NCI-H2107 treated with DMSO at 0.1 percent for 48 hours (cell line): ENCODE results near the gene CNTNAP1.

Experiments used
- DNase-seq: peaks from one replicate; lab custom pipeline; 2025; ENCODE audit not compliant: unreplicated experiment; lab: John Stamatoyannopoulos, UW

CNTNAP1 gene

DNA sequence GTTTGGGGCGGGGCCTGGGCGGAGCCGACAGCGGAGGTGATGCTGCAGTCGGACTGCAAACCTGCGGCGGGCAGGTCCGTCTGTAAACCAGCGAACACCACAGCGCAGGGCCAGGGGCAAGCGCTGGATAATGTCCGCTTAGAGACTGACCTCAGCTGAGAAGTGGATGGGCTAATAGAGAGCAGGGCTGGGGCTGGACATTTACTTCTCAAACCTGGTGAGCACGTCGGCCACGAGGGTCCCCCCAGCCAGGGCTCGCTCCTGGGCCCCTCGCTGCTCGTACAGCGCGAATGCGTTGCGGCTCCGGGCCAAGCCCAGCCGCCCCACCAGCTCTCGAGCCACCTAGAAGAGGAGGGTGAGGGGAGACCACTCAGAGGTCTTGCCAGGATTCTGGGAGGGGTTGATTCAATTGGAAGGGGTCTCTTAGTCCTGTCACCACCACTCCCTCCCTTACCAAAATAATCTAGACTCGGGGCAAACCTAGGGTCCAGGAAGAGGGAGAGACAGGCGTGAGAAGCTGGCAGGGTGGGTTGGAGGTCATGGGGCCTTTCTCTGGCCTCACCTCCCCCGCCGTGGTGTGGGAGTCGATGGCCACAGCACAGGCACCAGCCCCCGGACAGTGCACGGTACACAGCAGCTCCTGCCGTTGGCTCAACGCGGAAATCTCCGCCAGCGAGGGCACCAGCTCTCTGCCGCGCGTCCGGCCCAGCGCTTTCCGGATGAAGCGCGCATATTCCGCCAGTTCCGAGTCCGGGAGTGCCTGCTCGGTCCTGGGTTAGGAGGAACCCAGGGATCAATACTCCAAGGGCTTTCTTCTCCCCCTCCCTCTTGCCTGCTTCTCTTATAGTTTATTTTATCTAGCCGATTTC, 11.3 kb upstream of the CNTNAP1 start:
- DNase-seq = no peak

DNA sequence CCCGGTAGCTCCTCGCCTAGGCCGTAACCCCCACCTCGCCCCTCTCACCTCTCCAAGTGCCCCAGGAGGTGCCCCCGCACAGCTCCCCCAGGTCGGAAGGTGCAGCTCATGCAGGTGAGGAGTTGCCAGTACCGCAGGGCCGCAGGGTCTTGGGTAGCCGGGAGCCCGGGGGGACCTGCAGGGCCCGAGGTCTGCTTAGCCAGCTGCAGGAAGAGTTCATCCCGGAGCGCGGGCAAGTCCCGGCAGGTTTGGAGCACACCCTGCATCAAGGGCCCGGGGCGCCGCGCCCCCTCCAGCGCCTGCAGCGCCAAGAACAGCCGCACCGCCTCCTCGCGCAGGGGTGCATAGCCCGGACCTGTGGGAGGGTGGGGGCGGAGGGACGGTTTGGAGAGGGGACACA, 10.3 kb upstream of the CNTNAP1 start:
- no peak for DNase-seq

GRCh38 chr17:42673266-42673884, 9.0 kb upstream of the CNTNAP1 start:
- DNase-seq = no peak

DNA sequence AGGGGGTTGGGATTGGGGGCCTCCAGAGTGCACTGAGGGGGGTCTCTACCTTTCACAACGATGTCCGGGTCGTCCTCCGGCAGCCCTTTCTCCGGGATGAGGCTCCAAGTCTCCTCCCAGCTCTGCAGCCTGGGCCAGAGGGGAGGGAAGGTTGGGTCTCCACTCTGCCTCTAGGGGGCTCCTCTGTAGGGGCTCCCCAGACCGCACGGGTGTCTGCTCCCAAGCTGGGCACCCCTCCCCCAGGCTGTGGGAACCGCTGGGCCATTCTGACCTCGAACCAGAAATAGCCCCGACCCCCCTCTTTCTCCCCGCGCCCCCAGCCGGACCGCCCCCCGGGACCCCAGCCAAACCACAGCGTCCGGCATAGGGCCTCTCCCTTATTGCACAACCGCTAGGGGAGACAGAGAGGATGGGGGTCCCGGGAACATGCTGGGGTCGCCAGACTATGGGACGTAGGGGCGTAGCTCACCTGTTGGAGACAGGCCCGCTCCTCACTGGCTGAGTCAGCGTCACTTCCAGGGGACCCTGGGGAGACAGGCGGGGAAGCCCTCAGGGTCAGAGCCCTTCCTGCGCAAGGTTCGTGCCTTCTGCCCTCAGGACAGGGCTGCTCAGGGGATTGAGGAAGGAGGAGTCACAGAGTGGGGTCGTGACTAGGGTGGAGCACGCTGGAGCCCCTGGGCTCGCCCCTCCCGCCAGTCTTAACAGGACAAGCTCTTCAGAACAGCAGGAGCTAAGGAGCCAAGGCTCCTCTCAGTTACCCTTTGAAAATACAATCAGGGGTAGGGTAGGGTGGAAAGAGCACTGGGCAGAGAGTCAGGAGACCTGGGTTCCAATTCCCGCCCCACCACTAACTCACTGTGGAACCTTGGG, 8.2 kb upstream of the CNTNAP1 start:
- no peak for DNase-seq

DNA sequence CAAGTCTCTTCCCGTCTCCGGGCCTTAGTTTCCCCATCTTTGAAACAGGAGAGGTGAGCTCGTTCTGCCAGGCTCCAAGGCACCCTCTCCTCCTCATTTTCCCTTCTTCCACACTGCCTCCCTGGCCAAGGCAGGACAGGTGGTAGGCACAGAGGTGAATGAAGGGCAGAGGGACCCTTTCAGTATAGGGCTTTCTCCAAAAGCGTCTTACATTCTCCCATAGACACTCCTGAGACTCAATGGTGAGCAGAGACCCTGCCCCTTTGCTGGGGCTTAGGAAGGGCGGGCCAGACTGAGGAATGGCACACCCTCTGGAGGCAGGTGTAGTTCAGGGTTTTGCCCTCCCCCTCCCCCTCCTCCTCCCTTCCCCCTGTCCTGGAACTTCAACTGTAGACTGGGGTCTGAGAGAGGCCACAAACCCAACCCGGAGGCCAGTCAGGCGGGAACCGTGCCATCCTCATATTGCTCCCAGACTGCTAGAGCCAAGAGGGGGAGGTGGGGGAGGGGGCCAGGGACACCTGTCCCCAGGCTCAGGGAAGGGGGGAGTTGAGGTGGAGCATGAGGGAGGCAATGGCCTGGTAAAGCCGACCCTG, 7.5 kb upstream of the CNTNAP1 start:
- peak; percentile 43 for DNase-seq

GRCh38 chr17:42675348-42675964, 6.9 kb upstream of the CNTNAP1 start:
- peak; percentile 43 for DNase-seq

GRCh38 chr17:42675965-42676423, 6.3 kb upstream of the CNTNAP1 start:
- no peak for DNase-seq

GRCh38 chr17:42676424-42677011, 5.8 kb upstream of the CNTNAP1 start, which contains the start of gene PLEKHH3:
TSS of gene PLEKHH3 (minus strand) at chr17:42676994. CDS start at chr17:42676563, 431 bp downstream.
- DNase-seq = no peak

DNA sequence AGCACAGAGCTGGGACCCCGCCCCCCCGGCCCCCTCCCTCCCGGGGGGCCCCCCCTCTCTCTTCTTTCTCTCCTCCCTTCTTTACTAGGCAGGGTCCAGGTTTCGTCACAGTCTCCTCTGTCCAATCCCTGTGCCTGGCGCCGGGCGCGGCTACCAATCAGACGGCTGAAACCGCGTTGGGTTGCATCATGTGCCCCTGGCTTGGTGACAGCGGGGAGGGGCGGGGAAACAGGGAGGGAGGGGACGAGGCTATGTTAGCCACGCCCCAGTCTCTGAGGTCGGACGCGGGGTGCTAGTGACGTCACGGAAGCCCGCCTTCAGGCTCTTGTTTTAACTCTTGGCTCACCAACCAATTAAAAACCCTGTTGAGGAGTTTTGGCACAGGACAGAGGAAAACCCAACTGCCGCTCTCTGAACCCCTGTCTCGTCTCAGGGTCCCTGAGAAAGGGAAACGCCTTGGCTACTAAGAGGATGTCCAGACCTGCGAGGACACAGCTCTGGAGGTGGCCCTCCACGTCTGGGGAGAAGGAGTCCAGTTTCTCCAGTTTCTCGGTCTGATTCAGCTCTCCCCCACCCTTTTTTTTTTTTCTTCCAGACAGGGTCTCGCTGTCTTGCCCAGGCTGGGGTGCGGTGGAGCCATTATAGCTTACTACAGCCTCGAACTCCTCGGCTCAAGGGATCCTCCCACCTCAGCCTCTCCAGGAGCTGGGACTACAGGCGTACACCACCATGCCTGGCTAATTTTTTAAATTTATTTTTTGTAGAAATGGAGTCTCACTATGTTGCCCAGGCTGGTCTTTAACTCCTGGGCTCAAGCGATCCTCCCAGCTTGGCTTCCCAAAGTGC, 5.1 kb upstream of the CNTNAP1 start:
- DNase-seq = peak; percentile 99

DNA sequence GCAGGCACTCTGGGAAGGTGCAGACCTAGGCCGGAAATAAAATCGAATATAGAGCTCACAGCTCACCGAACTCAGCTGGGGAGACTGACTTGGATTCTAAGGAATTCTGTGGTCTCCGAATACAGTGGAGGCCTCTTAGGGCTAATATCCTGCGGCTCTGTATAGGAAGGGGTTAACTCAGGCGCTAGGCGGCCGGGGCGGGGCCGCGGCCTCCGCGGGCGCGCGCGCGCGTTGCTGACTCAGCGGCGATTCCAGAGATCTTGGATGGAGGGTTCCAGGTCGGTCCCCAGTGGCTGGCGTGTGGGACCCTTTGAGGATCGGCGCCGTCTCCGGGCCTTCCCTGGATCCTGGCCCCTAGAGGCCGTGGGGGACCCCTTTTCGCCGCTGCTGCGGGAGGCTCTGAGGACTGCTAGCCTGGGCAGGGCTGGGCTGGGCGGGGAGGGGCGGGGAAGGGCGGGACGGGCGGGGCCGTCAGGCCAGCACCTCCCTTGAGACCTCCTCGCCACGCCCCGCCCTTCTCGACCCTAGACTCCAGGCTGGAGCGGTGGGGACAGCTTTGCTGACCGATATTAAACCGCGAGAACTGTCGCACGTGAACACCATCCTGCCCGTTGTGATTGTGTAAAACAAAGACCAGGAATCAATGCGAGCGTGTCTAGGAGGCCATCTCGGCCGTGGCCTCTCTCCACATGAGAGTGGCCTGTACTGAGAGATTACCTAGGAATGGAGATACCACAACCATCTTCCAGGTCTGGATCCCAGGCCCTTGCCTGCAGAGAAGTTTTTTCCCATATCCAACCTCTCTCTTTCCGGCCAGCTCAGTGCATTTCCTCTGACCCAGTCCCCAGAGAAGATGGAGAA, 4.2 kb upstream of the CNTNAP1 start:
- DNase-seq = peak; percentile 88

GRCh38 chr17:42678951-42679491, 3.3 kb upstream of the CNTNAP1 start:
- peak; percentile 74 for DNase-seq

DNA sequence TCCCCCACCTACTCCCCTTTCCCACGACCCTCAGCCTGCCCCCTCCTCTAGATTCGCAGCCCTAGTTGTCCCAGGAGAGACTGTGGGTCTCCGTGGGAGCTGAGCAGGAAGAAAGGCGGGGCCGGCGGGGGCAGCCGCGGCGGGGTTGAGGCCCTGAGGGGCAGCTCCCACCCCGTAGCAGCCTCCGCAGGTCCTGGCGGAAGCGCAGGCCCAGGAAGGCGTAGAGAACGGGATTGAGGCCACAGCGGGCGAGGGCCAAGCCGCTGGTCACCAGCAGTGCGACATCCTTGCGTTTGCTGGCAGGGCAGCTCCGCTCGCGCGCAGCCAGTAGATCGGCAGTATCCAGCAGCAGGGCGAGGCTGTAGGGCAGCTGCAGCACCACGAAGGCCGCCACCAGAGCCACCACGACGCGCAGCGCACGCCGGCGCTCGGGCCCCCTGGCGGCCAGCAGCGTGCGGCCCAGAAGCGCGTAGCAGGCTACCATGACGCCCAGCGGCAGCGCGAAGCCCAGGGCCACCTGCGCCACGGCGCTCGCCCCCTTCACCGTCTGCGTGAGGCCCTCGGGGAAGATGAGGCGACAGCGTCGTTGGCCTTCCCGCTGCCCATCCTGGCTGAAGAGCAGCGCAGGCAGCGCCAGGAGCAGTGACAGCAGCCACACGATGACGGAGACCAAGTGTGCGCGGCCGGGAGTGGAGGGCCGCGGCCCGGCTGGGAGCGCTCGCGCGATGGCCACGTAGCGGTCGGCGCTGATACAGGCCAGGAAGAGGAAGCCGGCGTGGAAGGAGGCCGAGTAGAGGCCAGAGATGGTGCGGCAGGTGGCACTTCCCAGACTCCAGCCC, 2.6 kb upstream of the CNTNAP1 start:
- peak; percentile 70 for DNase-seq

- no peak for DNase-seq
Observed at GRCh38 chr17:42680331-42680808, 2.0 kb upstream of the CNTNAP1 start.

- no peak for DNase-seq
Observed at GRCh38 chr17:42682722-42683403, 532 bp downstream of the CNTNAP1 start.

DNA sequence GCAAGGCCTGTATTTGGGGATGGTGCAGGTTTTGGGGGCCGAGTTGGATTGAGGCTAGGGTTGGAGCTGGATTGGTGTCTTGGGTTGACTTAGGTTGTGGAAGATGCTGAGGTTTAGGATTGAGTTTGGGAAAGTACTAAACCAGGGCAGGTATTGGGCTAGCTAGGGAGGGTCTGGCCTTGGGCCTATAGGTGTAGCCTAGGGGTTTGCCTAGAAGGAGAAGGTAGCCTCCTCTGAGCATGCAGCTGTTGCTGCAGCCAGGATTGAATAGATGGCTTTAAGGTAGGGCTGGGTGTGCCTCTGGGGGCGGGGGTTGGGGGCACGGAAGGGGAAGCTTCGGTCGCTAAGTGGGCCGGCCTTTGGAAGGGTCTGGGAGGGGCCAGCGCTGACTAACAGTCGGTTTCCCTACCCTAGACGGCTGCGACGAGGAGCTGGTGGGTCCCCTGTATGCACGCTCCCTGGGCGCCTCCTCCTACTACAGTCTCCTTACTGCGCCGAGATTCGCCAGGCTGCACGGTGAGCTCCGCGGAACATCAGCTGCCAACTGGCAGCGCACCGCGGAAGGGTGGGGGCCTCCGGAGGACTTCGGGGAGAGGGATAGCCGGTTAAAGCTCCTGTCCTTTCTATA, 1.2 kb downstream of the CNTNAP1 start:
- DNase-seq = no peak
